T-helper 17 cell (primary cell): ENCODE measurements around the gene RPRD1A. TPM values are rescaled to one million over a fixed set of nuclear protein-coding genes. Genes with fewer than 3 reads are reported as not detected.

Source experiments
- total RNA-seq, 4 donors: library from RNA in 2 of 4; stranded (reverse) in 2 of 4; gene quantifications; one replicate each; pipeline ENCODE4 v1.2.3 and lab custom pipeline; 2022 to 2026

The RPRD1A gene
- total RNA-seq, 2 donors from 2014 or later = 14.9 to 20.5 TPM

Other genes with a start within 250 kb of the RPRD1A start
- gene SLC39A6, start 61.8 kb upstream of the RPRD1A start, total RNA-seq = 10 to 100 TPM; 14.4 to 16.3 TPM
- 100 to 1,000 TPM; 147 to 152 TPM for gene ELP2, start 62.3 kb upstream of the RPRD1A start, total RNA-seq
- gene MOCOS, start 119.9 kb upstream of the RPRD1A start, total RNA-seq = under 1 TPM in 1 of 2 donors, not detected in 1; 0.30 TPM
- gene FHOD3, start 230.2 kb upstream of the RPRD1A start, total RNA-seq = not detected